Stimulated activated CD4-positive, alpha-beta T cell treated with anti-CD3 and anti-CD28 coated beads, Interleukin-15, amount 100 ng/mL, for 1 hour (primary cell): ENCODE data around the gene GPRC5C.

ENCODE experiments used
- DNase-seq, 2 donors: peaks; one replicate each; pipeline ENCODE4 v3.0.0-alpha.2; 2020; ENCODE audit warnings: low read depth in 1 of 2, low spot score in 1 of 2

Gene GPRC5C

GRCh38 chr17:74431568-74432423, at the start of gene GPRC5C:
Gene GPRC5C (plus strand): TSS chr17:74432088. CDS start chr17:74439777, 7,689 bp downstream.
- peak in 1 of 2 donors; percentile 31 for DNase-seq

DNA sequence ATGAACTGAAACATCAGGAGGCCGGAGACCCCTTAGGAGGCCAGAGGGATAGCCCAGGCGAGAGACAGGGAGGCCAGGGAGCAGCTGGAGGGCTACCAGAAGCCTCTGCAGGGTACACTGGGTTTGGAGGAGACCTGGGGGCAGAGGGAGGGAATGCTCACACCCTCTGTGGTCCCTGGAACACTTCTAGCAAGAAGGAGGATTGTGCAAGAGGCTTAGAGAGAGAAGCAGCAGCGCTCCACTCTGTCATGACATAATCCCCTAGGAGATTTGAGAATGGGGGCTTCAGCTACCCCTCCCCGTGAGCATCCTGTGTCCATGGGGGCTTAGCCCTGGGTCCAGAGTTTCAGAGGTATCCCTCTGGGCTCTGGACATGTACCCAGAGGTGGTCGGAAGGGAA, 48.7 kb upstream of the GPRC5C start:
- no peak for DNase-seq

DNA sequence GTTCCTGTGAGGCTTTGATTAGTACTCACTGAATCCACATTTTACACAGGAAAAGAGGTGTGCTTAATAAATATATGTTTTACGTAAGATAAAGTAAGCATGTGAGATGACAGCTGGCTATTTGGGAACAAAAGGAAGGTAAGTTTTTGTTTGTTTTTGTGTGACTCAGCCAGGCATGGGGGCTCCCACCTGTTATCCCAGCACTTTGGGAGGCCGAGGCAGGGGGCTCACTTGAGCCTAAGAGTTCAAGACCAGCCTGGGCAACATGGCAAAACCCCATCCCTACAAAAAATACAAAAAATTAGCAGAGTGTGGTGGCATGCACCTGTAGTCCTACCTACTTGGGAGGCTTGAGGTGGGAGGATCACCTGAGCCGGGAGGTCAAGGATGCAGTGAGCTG, 46.7 kb upstream of the GPRC5C start:
- no peak for DNase-seq

DNA sequence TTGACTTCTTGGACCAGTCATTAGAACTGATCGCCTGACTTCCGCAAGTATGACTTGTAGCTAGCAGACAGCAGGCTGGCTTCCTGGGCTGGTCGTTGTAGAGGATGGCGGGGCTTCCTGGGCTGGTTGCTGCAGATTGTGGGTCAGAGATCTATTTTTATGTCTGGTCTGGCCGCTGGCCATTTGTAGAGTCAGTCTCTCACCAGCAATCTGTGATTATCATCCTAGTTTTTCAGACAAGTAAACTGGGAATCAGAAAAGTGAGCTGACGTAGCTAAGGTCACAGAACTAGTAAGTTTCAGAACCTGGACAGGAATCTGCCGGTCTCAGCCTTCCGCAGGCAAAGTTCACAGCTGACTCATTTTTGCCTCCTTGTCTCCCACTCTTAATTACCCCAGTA, 45.5 kb upstream of the GPRC5C start:
- DNase-seq = no peak

DNA sequence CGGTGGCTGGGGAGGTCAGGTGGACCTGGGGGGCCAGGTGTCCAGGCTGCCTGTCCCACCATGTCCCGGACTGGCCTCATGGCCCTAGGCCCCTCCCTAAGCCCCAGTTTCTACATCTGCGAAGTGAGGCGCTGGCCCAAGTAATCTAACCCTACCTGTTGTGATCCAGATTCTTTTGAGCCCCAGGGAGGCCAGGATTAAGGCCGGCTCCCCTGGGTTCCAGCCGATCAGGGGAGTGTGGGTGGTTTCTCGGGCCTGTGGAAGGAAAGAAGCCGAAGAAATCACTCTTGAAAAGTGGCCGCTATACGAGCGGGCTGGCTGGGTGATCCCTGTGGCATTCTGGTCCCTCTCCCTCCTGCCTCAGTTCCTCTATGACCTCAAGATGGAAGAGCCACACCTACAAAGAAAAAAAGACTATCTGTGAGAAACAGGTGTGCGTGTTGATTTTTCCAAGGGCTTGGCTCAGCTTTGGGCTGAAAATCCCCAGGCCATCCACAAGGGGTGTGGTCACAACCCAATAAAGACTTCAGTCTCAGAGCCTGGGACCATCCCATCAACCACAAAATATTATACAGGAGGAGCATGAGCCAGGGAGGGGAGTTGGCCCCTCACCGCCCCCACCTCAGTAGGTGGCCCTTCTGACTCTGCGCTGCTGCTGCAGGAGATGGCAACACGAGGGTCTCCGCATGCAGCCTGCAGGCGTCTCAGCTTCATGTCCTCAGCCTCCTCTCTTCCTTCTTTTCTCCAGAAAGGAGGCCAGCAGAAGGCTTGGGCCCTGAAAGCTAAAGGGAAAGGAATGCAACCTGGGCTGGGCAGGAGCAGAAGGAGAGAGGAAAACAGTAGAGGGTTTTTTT, 44.3 kb upstream of the GPRC5C start:
- DNase-seq = no peak

- DNase-seq = no peak
Observed at GRCh38 chr17:74389084-74389753, 42.7 kb upstream of the GPRC5C start.

DNA sequence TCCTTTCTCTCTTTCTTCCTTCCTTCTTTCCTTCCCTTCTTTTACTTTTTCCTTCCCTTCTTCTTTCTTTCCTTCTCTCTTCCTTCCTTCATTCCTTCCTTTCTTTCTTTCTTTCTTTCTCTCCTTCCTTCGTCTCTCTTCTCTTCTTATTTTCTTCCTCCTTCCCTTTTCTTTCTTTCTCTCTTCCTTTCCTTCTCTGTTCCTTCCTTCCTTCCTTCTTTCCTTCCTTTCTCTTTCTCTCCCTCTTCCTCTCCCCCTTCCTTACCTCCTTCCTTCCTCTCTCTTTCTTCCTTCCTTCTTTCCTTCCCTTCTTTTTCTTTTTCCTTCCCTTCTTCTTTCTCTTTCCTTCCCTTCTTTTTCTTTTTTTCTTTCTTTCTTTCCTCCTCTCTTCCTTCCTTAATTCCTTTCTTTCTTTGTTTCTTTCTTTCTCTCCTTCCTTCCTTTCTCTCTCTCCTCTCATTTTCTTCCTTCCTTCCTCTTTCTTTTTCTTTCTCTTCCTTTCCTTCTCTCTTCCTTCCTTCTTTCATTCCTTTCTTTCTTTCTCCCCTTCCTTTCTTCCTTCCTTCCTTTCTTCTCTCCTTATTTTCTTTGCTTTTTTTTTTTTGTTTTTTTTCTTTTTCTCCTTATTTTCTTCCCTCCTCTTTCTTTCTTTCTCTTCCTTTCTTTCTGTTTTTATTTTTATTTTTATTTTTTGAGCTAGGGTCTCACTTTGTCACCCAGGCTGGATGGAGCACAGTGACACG, 41.8 kb upstream of the GPRC5C start:
- no peak for DNase-seq

DNA sequence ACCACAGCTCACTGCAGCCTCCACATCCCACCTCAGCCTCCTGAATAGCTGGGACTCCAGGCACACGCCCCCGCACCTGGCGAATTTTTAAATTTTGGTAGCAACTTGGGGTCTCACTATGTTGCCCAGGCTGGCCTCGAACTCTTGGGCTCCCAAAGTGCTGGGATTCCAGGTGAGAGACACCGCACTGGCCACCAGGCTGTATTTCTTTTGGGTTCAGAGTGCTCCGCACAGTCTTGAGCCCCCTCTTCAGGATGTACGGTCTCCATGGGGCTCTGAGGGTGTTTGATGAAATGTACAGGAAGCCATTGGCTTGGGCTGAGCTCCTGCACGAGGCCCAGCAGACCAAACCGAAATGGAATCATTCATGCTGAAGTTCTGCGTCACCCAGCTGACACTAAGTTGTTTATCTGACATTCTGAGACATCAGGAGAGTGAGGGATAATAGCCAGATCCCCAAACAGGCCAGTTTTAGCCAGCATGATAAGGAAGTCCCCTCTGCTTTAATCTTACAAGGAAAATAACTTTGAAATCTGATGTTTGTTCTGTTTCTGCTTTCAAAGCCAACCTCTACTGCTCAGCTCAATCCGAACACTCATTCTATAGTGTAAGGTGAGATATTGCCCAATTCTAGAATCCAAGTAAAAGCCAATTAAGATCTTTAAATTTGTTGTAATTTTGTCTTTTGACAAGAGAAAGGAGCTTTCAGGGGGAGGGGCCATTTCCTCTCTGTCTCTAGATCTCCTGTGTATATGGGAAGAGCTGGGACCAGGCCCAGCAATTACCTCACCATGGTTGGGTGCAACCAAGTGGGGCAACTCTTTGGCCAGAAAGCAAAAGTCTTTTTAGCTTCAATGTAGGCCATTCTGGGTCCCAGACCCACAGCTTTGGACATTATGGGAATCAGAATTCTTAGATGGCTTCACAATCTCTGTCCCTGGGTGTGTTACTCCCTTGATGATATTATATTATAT, 40.9 kb upstream of the GPRC5C start:
- DNase-seq = no peak

GRCh38 chr17:74391771-74392170, 40.1 kb upstream of the GPRC5C start:
- DNase-seq = no peak

GRCh38 chr17:74392848-74393247, 39.0 kb upstream of the GPRC5C start:
- no peak for DNase-seq

DNA sequence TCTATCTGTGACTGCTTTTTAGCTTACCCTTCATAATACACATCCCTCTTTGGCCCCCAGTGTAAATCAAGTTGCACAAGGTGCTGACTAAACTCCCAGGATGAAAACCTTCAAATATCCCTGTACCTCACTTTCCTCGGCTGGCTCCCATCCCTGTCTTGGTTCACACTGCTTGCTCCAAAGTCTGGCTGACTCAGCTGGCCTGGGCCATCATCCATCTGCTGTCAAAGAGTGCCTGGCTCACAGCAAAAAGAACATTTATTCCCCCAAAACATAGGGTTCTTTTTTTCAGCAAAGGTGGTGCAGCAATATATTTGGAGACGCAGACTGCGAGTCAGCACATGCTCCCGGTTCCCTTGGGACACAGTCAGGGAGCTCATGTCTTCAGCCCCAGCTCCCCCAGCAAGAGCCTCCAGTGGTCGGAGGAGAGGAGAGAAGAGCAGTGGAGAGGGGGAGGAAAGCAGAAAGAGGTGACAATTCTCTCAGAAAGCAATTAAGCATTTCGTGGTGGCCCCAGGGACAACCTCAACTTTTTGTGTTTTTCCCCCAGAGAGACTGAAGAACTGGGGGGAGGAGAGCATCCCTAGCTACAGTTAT, 38.4 kb upstream of the GPRC5C start:
- no peak for DNase-seq

DNA sequence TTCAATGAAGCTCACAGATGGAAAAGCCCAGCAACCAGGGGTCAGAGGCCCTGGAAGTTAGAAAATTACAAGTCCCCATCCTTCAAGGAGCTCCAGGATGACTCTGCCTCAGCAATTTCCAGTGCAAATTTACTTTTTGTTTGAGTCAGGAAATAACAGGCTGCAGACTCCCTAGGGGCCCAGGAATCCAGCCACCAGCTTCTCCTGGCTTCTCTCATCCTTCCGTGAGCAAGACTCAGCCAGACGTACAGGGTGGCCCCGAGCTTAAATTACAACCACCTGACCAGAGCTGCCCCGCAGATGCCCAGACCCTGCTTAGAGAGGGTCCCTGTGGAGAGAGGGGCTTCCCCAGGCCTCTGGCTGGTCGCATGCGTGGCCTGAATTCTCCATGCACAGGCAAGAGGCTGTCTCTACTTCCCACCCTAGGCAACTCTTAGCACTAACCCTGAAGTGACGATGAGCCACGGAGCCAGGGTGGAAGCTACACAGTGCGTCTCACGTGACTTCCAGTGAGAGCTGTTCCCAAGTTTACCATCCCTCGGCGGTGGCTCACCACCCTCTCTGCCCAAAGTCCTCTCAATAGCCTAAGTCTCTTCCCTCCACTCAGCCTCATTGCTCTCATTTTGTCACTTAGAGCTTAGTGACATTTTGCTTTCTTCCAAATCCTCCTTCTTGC, 37.5 kb upstream of the GPRC5C start:
- no peak for DNase-seq

DNA sequence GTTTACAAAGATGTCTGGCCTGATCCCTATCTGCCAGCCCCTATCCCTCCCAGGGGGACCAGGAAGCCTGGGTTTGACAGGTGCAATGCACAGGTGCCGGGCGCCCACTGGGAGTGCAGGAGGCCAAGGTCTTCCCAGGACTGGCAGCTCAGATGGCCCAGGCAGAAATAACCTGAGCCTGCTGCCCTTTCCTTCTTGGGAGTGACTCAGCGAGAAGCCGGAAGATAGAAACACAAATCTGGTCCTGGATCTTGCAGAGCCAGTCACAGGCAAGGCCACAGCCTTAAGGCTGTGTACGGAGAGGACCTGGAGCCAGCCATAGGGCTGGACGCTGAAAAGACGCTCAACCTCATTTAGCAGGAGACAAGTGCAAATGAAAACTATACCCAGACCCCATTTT, 36.9 kb upstream of the GPRC5C start:
- no peak for DNase-seq

GRCh38 chr17:74396567-74396966, 35.3 kb upstream of the GPRC5C start:
- DNase-seq = no peak

DNA sequence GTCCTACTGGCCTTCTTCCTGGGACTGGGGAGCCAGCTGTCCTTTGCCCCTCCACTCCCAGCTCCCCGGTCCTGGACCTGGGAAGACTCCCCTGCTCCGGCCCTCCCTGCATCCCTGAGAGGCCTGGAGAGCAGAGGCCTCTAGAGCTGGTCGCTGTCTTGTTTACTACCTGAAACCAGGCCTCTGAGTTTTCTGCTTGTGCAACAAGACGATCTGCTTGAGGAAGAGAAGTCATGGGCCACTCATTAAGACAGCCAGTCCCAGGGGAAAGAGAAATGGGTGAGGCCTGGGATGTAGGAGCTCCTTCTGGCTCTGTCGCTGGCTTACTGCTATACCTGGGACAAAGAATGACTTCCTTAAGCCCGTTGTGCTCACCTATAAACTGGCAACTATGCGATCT, 29.8 kb upstream of the GPRC5C start:
- no peak for DNase-seq

- no peak for DNase-seq
Observed at GRCh38 chr17:74403512-74404137, 28.3 kb upstream of the GPRC5C start.

GRCh38 chr17:74404218-74404617, 27.7 kb upstream of the GPRC5C start:
- no peak for DNase-seq

GRCh38 chr17:74404789-74405188, 27.1 kb upstream of the GPRC5C start:
- no peak for DNase-seq
